Stromal cell of bone marrow (primary cell): ENCODE data around the gene MCTP1.
"Not testable (repeated sequence)": the region's sequence is repeated elsewhere in the genome, so short reads cannot be mapped to it uniquely, and the experiment has no call there.

Experiments used
- DNase-seq: peaks from one replicate; pipeline ENCODE4 v3.0.0-alpha.2; 2012; ENCODE audit warnings: low read depth

MCTP1 gene

GRCh38 chr5:95027775-95028174 is 257.1 kb downstream of the MCTP1 start:
- no peak for DNase-seq

- no peak for DNase-seq
Measured at GRCh38 chr5:95027151-95027721, 257.7 kb downstream of the MCTP1 start.

GRCh38 chr5:95026718-95027117 is 258.2 kb downstream of the MCTP1 start:
- no peak for DNase-seq

GRCh38 chr5:95022967-95023695 is 261.8 kb downstream of the MCTP1 start:
- no peak for DNase-seq

GRCh38 chr5:95020345-95020744 is 264.5 kb downstream of the MCTP1 start:
- no peak for DNase-seq

- DNase-seq = no peak
Measured at GRCh38 chr5:95018946-95019345, 265.9 kb downstream of the MCTP1 start.

DNA sequence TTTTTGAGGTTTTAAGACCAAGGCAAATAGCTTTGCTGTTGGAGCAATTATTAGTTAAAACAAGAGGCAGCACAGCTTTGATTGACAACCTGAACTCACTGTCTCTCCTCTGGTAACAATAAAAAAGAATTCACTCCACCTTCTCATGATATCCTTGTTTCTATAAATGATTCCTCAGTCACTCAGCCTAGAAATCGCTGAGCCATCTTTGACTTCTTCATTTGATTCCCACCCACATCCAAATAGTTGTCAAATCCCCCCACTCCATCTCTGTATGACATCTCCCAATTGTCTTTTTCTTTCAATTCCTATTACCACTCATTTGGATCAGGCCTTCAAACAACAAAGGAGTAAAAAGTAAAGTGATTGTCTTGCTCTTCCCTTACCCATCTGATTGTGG is 266.4 kb downstream of the MCTP1 start:
- DNase-seq = no peak

DNA sequence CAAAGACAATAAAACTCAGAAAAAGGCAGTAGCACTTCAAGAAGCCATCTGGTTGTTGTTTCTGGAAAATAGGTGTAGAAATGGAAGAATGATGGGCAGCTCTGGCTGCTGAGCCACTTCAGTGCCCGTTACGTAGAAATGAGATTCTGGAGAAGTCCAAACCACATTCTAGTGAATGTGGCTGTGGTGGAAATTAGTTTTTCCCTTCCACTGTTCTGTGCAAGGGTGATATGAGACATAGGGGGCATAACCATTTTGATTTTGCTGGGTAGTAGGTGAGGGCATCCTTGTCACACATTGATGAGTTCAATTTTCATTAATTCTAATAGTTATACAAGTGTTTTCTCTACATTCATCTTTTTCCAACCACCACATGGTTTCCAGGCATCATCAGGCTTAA is 275.1 kb downstream of the MCTP1 start:
- no peak for DNase-seq

GRCh38 chr5:95007921-95008597 is 276.8 kb downstream of the MCTP1 start:
- DNase-seq = no peak

DNA sequence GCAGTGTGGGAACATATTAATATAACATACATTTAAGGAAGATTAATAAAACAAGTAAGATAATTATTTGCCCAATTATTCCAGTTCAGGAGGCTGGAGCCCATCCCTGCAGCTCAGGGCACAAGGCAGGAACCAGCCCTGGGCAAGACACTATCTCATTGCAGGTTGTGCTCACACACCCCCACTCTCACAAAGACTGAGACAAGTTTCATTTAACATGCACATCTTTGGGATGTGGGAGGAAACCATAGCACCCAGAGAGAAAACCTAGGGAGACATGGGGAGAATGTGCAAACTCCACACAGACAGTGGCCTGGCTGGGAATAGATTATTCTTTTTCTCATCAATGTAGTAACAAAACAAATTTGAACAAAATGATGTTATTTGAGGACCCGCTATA is 279.1 kb downstream of the MCTP1 start:
- DNase-seq = no peak

DNA sequence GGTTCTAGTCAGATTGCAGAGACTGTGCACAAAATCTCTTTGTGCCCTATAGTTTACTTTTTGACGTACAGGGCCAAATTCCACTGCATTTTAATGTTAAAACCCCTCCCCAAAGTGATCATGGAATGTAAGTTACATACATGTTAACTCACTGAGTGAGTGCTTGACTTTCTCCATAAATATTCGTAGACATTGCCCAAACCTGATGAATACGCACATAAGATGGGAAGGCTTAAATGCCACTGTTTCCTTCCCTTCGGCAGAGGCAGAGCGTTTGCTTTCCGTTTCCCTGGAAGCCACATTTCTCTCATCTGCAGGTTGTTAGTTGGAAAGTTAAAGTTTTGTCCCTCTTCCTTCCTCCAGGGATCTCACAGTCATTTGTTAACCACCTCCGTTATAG is 286.2 kb downstream of the MCTP1 start:
- DNase-seq = no peak

- not testable (repeated sequence) for DNase-seq
Measured at GRCh38 chr5:94994537-94994936, 290.4 kb downstream of the MCTP1 start.

GRCh38 chr5:94993491-94993890 is 291.4 kb downstream of the MCTP1 start:
- no peak for DNase-seq

GRCh38 chr5:94992325-94992724 is 292.6 kb downstream of the MCTP1 start:
- no peak for DNase-seq

GRCh38 chr5:94983861-94984535 is 300.9 kb downstream of the MCTP1 start:
- peak; percentile 64 for DNase-seq

- DNase-seq = no peak
Measured at GRCh38 chr5:94977437-94977836, 307.5 kb downstream of the MCTP1 start.

- no peak for DNase-seq
Measured at GRCh38 chr5:94976853-94977252, 308.0 kb downstream of the MCTP1 start.

- DNase-seq = no peak
Measured at GRCh38 chr5:94972268-94972667, 312.6 kb downstream of the MCTP1 start.

DNA sequence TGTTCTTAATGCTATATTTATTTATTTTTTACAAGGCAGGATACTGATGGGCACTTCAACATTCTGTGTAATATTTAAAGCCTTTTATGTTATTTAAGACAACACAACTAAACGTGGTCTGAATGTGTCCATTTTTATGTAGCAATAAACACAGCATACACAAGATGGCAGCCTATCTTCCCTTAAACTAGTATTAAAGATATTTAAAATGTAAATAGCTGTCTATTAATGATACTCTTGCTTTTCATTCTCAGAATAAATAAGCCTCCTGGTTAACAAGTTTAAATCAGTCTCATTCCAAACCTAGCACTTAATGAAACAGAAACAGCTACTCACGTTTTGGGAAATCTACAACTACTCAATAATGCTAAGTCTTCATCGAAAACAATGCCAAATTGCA is 315.7 kb downstream of the MCTP1 start:
- DNase-seq = peak; percentile 2

GRCh38 chr5:94968507-94969095 is 316.3 kb downstream of the MCTP1 start:
- DNase-seq = peak; percentile 39

- DNase-seq = no peak
Measured at GRCh38 chr5:94967525-94967924, 317.4 kb downstream of the MCTP1 start.

DNA sequence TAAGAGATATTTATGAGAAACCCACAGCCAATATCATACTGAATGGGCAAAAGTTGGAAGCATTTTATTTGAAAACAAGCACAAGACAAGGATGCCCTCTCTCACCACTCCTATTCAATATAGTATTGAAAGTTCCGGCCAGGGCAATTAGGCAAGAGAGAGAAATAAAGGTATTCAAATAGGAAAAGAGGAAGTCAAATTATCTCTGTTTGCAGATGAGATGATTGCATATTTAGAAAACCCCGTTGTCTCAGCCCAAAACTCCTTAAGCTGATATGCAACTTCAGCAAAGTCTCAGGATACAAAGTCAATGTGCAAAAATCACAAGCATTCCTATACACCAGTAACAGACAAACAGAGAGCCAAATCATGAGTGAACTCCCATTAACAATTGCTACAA is 325.6 kb downstream of the MCTP1 start:
- not testable (repeated sequence) for DNase-seq
